H1 (cell line): Measurements from ENCODE around the gene TRABD2B. TPM values are rescaled to one million over a fixed set of nuclear protein-coding genes. Genes with fewer than 3 reads are reported as not detected.

ENCODE experiments used
- ATF2 ChIP-seq: IDR thresholded peaks from 2 replicates; pipeline ENCODE4 v1.6.1; 2012; ENCODE audit warnings: low read length, inconsistent platforms
- polyA plus RNA-seq, 7 experiments: library from polyadenylated mRNA; depleted of rRNA in 3 of 7; stranded (reverse) in 5 of 7; unstranded in 2 of 7; fragments of >200 nt in 5 of 7; fragments of 200-250 nt in 2 of 7; gene quantifications; 1 replicate in 5 of 7; 2 replicates in 1 of 7; 4 replicates in 1 of 7; pipeline versions ENCODE4 v1.2.1 to v1.2.3, GENCODE V29; 2011 to 2013; ENCODE audit warnings: missing spikeins in 2 of 7, mixed read lengths in 2 of 7
- total RNA-seq: library from RNA; stranded (reverse); fragmentation: NEBNext Ultra II Directional; extraction: Animal tissue kit (Norgen Biotek cat#: 25700); gene quantifications from 2 replicates; pipeline ENCODE4 v1.2.1, GENCODE V29; 2021

The TRABD2B gene
- total and polyA plus RNA-seq, 2 of the 8 experiments (the other 6 are each of a cell fraction or from before 2014, with no cell fraction given), result 0.95 to 3.4 TPM

- TF ChIP-seq ATF2, result peak; percentile 91
These were observed 6.0 kb downstream of the TRABD2B start (continued) for GRCh38 chr1:47991187-47991586.
